Activated CD8-positive, alpha-beta memory T cell treated with anti-CD3 and anti-CD28 coated beads for 4 hours (primary cell): ENCODE measurements around the gene LCMT1.
"Not testable (repeated sequence)": the region's sequence is repeated elsewhere in the genome, so short reads cannot be mapped to it uniquely, and the experiment has no call there.

ENCODE experiments used
- DNase-seq, 2 donors: peaks; one replicate each; pipeline ENCODE4 v3.0.0-alpha.2; 2020; ENCODE audit warnings: low read depth in 2 of 2

Gene LCMT1

GRCh38 chr16:25094596-25094995 is 16.9 kb upstream of the LCMT1 start:
- no peak for DNase-seq

GRCh38 chr16:25095636-25096035 is 15.9 kb upstream of the LCMT1 start:
- DNase-seq = no peak

GRCh38 chr16:25097276-25097975 is 14.1 kb upstream of the LCMT1 start:
- no peak for DNase-seq

GRCh38 chr16:25100511-25100910 is 11.0 kb upstream of the LCMT1 start:
- no peak for DNase-seq

GRCh38 chr16:25106567-25107465 is 4.7 kb upstream of the LCMT1 start:
- peak in 1 of 2 donors; percentile 56 for DNase-seq

- DNase-seq = no peak
These were observed 4.1 kb upstream of the LCMT1 start for GRCh38 chr16:25107466-25107792.

- no peak for DNase-seq
These were observed 3.5 kb upstream of the LCMT1 start for GRCh38 chr16:25108054-25108453.

- DNase-seq = no peak
These were observed 1.9 kb upstream of the LCMT1 start for GRCh38 chr16:25109643-25110042.

- no peak for DNase-seq
These were observed 1.1 kb upstream of the LCMT1 start for GRCh38 chr16:25110387-25110947.

GRCh38 chr16:25114121-25114520 is 2.6 kb downstream of the LCMT1 start:
- no peak for DNase-seq

GRCh38 chr16:25118851-25119578 is 7.5 kb downstream of the LCMT1 start:
- no peak for DNase-seq

- DNase-seq = no peak
These were observed 10.5 kb downstream of the LCMT1 start for GRCh38 chr16:25121824-25122600.

GRCh38 chr16:25124503-25124902 is 13.0 kb downstream of the LCMT1 start:
- DNase-seq = no peak

GRCh38 chr16:25126086-25126666 is 14.6 kb downstream of the LCMT1 start:
- not testable (repeated sequence) for DNase-seq

- DNase-seq = no peak
These were observed 15.3 kb downstream of the LCMT1 start for GRCh38 chr16:25126820-25127232.

- DNase-seq = not testable (repeated sequence)
These were observed 21.2 kb downstream of the LCMT1 start for GRCh38 chr16:25132751-25133150.

- DNase-seq = no peak
These were observed 22.7 kb downstream of the LCMT1 start for GRCh38 chr16:25134166-25134700.

- DNase-seq = no peak
These were observed 23.8 kb downstream of the LCMT1 start for GRCh38 chr16:25135254-25135878.

- no peak for DNase-seq
These were observed 26.6 kb downstream of the LCMT1 start for GRCh38 chr16:25138130-25138529.

GRCh38 chr16:25140459-25140858 is 28.9 kb downstream of the LCMT1 start:
- DNase-seq = no peak
